DMS79 treated with DMSO at 0.1 percent for 48 hours (cell line): ENCODE measurements around the gene STARD10.

Source experiments
- DNase-seq: peaks from one replicate; lab custom pipeline; 2025; lab: John Stamatoyannopoulos, UW

Gene STARD10

DNA sequence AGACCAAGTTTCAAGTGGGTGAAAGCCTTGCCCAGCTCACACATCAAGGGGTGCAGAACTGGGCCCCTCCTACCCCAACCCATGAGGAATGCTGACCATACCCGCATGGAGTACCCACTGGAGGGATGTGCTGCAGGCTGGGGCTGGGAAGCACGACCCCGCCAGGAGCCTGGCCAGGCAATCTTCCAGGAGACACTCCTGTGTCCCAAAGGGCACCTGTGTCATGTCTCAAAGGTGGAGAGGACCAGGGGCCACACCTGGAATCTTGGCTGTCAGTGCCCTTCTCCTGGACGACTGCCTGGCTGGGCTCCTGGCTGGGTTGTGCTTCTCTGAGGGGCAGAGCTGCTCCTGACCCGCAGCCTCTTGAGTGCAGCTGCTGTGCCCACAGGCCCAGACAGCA lies 48.3 kb downstream of the STARD10 start:
- peak; percentile 17 for DNase-seq

DNA sequence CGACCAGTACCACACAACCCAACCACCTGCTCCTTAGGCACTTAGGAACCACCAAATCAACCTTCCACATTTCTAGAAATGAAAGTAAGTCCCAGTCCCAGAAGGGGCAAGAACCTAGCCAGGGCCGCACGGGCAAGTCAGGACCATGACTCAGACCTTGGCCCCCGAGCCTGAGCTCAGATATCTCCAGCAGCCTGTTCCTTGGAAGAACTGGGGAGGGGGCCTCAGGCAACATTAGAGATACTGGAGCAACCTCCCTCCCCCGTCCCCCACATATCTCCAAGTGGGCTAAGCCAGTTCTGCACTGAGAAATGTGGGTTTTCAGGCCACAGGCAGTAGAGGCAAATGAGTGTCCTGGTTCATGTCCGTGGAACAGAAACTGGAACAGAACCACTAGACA lies 49.4 kb downstream of the STARD10 start:
- DNase-seq = no peak

DNA sequence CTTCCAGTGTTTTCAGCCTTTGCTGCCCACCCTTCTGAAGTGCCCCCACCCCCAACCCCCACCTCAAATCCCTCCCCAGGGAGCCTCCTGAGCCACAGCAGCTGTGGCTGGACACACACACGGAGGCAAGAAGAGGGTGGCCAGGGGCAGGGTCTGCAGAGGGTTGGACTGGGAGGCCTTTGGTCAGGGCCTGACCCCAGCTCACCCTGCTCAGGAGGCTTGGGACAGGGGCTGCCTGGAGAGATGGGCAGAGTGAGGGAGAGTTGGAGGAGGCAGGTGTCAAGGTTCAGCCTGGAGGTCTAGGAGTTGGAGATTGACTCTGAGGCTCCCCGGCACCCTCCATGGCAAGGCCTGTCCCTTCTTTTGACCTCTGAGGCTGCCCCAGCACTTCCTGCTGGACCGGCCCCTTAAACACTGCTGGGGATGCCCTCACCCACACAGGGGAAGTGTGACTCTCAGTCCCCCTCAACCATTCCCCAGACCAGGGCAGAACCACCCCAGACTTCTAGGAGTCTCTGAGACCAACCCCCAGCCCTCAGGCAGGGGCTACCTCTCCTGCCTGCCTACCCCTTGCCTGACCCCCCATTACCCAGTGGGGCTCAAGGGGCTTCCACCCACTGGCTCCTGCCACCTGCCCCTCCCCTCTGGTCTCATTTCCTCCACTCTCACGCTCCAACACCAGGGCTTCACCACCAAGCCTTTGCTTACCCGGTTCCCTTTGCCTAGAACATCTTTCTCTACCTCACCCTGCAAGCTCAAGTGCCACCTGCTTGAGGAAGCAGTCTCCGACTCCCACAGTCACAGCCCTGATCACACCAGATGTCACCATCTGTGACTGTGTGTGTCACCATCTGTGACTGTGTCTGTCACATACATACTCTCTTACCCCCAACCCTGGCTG lies 50.3 kb downstream of the STARD10 start:
- no peak for DNase-seq

DNA sequence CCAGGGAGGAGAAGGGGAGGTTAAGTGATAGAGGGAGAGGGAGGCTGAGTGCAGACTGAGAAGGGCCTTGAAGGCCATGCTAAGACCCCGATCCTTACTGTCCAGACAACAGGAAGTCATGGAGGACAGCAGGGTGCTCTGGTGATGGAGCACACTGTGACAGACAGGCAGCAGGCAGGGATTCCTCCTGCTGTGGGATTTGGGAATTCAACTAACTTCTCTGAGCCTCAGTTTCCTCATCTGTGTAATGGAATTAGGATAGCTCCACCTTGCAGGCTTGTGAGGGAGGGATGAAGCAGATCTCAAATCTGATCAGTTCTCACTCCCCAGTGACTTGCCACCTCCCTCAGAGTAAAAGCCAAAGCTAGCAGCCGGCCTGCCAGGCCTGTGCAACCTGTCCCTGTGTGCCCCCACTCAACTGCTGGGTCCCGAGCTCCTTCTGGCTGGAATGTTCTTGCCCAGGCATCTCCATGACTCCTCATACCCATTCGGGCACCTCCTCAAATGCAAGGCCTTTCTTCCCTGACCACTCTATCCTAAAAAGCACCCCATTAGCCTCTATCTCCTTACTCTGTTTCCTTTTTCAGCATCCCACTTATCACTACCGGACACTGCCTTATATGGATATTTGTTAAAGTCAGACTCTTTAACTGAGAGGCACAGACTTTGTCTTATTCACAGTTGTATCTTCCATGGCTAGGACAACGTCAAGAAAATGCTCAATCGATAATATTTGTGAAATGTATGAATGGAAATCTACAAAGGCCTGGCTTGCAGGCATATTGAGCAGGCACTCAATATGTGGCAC lies 51.1 kb downstream of the STARD10 start:
- no peak for DNase-seq

DNA sequence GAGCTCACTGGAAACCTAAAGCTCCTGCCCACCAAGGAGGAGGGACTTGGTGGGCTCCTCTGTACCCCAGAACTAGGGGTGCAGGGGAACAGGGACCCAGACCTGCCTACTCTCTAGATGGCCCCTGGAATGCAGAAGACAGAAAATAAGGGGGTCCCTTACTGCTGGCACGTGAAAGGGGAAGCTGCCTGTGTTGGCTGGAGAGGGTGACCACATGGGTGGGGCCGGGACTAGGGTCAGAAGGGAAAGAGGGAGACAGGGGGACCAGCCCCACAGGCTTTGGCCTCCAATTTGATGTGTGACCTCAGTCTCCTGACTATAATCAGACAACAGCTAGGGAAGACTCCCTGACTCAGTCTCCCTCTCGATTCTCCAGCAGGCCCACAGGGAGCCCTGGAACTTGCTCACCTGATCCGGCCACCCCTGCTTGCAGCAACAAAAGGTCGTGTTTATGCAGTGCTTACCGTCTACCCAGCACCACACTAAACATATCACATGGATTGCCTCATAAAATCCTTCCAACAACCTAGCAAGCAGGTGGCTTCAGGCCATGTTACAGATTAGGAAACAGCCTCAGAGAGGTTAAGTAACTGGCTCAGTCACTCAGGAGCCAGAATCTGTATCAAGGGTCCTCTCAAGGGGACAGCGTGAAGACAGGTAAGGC lies 51.9 kb downstream of the STARD10 start:
- DNase-seq = no peak

DNA sequence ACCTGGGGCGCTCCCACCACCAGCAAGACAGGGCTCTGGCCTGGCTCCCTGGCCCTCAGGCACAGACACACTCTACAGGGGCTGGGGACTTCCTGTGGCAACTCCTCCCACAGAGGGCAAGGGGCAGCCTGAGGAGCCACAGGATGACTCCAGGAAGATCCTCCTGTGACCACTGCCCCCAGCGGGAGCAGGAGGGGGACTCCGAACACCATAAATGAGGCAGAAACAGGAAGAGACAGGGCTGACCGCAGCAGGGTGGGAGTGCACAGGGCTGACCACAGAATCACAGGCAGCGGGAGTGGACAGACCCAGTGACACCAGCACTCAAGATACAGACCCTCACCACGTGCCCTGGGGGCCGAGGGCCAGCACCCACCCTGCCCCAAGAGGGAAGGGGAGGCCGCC lies 52.4 kb downstream of the STARD10 start:
- no peak for DNase-seq

DNA sequence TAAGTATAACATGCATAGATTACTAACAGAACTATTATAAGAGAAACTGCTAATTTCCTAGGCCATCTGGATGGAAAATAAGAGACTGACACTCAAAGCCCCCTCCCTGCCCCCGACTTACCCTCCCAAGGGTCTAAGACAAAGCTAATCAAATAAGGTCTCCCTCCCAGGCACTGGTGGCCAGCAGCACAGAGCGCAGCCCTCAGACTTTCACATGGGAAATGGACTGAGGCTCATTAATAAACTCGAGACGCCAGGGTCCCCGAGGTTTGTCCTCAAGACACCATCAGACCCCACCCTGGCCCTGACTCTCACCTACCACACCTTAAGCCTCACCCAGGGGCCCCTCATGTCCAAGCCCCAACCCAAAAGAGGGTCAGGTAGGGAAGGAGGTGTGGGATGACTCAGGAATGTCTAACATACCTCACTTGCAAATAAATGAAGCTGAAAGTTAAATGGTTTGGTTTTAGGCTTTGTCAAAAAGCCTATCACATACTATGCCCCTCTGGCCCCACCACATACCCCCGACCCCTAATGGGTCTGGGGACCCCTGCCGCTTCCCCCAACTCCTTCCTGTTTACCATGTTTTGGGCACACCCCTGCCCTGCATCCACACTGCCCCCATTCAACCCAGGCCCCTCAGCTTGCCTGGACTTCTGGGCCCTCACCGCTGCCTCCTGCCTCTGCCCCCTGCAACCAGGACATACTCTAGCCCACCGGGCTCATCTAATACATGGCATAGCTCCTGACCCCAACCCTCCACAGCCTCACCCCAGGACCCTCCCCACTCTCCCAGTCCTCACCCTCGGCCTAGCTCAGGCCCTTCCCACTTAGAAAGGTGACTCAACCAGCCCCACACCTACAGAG lies 53.1 kb downstream of the STARD10 start:
- no peak for DNase-seq

DNA sequence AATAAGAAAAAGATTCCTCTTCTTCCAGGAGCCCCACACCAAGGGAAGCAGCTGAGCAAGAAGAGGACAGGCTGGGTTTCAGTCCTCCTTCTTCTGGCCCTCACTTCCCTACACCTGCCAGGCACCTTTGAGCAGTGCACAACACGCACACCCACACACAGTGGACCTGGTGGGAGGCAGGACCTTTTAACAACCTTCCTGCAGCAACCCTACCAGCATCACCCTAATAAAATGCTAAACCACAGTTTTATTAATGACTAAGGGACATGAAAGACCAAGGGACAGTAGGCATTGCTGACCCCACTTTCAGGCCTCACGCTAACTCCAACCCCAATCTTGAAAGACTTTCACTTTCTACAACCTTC lies 53.8 kb downstream of the STARD10 start:
- DNase-seq = no peak

DNA sequence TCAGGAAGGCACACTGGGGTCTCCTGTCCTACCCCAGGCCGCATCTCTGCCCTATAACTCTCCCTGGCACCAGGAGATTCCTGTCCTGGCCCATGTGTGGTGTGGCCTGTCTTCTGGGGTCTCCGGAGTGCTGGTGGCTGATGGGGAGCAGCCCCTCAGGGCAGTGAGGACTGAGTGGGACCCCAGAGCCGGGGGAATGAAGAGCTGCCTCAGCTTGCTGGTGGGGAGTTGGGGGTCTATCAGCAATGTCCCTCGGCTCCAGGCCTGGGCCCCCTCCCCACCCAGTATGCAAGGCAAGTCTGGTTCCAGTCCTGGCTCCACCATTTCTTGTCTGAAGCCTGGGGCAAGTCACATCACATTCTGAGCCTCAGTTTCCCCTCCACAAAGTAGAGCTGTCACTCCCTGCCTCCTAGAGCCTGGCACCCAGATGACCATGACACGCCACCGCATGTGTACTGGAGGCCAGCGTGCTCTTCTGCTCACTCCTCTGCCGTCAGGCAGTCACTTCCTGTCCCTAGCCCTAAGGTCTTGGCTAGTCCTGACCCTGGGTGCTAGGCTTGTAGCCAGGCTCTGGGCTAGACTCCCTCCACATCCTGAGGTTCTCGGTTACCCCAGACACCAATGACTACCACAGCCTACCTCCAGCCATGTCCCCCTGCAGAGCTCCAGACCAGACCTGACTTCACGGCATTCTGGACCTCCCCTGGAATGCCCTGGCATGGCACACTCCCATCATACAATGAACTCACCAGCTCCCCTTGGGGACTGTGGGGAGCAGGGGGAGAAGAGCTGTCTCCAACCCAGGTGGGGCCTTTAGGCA lies 54.4 kb downstream of the STARD10 start:
- DNase-seq = no peak

DNA sequence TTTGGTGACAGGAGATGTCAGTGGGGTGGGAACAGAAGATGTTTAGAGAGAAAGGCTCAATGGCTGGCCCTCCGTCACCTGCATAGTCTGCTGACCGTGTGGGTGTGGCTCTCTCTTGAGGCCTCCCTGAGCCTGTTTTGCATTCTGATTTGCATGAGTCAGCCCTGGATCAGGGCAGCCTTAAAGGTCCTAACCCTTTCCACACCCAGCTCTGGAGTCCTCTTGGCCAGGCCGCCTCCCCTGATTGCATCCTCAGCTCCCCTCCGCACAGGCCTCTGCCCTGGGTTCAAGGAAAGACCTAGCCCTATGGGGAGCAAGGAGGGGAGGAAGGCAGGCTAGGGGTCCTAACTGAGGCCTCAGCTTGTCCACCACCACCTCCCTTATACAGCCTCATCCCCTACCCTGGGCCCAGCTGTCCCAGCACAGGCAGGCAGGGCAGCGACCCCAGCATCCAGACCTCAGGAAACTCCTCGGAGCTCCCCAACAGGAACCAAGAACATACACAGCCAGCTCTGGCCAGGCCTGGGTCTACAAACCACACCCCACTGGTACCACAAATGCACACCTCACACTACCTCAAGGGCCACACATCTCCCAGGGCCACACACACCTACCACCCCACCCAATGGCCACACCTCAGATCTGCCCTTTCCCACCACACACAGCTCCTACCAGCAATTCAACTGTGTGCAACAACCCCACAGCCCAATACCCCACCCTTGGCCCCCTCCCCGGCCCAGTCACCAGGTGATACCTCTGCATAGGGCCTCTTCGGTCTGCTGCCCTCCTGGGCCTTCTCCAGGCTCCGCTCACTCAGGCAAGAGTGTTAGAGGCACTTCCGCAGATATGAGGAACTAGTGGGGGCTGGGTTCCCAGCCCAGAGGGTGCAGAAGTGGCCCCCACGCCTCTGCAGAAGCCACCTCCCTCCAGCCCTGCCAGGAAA lies 55.4 kb downstream of the STARD10 start:
- DNase-seq = no peak

DNA sequence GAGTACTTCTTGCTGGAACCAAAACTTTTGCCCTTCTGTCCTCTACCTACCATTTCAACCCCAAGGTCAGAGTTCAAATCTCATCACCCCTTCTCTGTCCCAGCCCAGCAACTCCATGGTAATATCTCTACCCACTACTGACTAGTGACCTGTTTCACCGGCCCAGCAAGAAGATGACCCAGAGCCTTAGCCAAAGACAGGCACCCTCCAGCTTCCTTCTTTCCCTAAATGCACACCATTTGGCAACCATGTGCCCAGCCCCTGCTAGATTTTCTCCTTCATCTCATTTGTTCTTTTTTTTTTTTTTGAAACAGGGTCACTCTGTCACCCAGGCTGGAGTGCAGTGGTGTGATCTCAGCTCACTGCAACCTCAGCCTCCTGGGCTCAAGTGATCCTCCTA lies 56.5 kb downstream of the STARD10 start:
- DNase-seq = no peak

DNA sequence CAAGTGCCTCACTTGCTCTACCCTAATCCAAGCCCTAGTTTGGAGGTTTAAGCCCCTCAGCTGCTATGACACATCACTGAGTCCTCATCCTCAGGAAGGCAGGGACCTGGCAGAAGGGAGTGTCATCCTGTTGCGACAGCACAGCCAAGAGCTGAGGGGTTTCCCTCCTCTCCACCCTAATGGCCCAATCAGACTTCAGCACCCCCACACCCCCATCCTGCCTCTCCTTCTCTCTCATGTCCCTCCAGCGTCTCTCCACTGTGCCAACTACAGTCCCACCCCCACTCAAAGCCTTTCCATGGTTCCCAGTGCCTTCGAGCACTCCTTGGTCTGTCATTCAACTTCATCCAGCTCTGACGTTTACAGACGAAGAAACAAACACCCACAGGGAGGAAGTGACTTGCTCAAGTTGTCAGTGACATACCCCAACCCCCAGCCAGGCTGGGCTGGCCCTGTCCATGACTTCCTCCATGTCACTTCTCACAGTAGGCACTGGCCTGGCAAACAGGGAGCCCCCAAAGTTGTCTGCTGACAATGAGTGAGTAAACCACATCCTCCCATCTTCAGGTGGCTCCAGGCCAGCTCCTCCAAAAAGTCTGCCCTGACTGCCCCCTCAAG lies 57.3 kb downstream of the STARD10 start:
- DNase-seq = no peak

DNA sequence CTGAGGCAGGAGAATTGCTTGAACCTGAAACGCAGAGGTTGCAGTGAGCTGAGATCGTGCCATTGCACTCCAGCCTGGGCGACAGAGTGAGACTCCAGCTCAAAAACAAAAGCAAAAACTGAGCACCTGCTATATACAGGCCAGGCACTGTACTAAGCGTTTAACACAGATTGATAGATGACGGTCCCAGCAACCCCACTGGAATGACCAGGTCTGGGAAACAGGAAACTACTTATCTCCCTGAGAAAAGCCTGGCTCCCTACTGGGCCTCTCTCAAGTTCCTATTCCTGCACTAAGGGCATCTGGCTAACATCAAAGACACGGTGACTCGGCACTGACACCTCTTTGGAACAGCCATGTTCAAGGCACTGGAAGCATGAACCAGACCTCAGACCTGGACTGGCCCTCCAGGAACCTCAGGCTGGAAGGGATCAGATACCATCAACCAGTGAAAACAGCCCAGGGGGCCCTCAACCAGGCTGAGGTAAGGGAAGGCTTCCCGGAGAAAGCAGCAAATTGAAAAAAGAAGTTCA lies 58.3 kb downstream of the STARD10 start:
- no peak for DNase-seq

DNA sequence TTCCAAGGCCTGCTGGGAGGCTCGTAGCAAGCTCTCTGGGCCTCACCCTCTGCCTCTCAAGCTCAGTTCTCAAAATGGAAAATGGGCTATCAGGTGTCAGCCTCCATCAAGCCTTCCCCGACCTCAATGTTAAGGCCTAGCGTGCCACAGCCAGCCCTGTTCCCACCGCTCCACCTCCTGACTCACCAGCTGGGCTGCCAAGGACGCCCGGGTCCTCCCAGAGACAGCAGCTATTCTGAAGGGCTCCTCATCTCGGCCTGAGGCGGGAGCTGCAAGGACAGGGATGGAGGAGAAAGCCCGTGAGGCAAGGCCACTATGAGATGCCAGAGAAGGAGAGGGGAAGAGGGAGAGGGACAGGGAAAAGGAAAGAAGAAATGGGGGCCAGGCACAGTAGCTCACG lies 61.5 kb downstream of the STARD10 start:
- no peak for DNase-seq

DNA sequence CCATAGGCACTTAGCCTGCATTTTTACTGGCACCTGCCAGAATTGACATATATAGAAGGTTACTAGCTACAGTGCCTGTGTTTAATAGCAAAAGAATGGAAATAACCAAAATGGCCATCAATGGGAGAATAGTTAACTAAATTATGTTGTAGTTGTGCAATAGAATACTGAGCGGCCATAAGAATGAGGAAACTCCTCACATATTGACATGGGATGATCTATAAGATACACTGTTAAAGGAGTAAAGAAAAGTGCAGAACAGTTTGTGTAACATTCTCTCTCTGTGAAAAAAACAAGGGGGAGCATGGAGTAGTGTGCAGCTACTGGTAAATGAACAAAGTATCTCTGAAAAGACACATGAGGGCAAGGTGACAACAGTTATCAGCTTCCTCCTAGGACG lies 63.1 kb downstream of the STARD10 start:
- DNase-seq = no peak

DNA sequence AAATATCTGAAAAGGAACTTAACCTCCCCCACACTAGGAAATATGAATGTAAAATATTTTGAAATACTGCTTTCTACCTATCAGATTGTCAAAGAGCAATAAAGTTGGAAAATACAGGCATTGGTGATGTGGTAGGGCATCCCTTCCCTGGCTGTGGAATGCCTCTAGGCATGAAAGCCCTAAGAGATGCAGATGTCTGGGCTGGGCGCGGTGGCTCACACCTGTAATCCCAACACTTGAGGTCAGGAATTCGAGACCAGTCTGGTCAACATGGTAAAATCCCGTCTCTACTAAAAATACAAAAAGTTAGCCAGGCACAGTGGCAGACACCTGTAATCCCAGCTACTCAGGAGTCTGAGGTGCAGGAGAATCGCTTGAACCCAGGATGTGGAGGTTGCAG lies 63.6 kb downstream of the STARD10 start:
- DNase-seq = no peak

DNA sequence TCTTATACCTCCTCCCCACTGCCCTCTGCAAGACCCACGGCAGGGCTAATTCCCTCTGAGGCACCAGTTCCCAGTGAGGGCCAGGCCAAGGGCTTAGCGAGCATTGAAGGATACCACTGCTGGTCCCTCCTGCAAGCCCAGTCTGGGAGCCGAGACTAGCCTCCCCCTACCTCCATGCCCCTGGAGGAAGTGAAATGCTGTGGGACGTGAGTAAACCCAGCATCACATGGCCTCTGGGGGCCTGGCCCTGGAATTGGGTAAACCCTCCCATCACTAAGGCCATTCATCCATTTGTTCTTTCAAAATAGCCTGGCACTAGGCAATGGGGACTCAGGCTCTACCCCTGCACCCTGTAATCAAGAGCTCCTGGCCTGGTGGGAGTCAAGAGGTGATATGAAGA lies 66.3 kb downstream of the STARD10 start:
- DNase-seq = no peak

DNA sequence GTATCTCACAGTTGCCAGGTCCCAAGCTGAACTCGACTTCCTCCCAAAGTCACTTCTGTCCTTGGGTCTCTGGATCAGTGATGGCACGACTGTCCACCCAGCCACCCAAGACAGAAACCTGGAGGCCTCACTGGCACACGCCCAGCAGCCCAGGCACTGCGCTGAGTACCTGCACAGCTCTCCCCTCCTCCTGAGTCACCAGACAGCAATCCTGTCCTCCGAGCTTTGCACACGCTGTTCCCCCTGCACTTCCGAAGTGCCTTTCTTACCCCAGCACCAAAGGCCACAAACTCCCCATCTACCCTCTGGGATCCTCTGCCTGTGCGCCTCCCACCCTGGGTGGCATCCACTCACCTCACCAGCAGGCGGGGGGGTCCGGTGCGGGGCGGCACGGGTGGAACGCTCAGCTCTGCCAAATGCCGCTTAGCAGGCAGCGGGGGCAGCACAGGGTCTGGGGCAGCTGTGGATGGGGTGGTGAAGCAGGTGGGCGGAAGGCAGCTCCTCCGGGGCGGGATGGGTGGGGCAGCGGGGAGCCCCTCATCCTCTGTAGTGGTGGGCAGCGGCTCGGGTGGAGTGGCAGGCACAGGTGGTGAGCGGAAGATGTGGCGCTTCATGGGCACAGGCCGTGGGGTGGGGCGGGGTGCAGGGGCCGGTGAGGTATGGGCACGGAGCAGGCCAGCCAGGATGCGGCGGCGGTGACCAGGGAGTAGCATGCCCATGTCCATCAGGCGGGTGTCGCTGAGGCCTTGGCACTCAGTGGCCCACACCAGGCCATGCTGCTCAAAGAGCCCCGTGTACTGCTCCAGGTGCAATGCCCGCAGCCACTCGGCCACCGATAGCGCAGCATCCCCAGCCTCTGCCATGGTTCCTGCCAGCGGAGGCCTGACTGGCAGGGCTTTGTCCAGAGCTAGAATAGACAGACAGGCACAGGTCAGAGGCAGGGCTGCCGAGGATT lies 67.3 kb downstream of the STARD10 start:
- DNase-seq = no peak
